NCI-H2196 treated with DMSO at 0.1 percent for 48 hours (cell line): Measurements from ENCODE around the gene PDE6B.
"Not testable (repeated sequence)": the region's sequence is repeated elsewhere in the genome, so short reads cannot be mapped to it uniquely, and the experiment has no call there.

Experiments used
- DNase-seq: peaks from one replicate; lab custom pipeline; 2025; ENCODE audit not compliant: unreplicated experiment; lab: John Stamatoyannopoulos, UW

The PDE6B gene

GRCh38 chr4:668219-668618 lies 42.8 kb downstream of the PDE6B start:
- not testable (repeated sequence) for DNase-seq

DNA sequence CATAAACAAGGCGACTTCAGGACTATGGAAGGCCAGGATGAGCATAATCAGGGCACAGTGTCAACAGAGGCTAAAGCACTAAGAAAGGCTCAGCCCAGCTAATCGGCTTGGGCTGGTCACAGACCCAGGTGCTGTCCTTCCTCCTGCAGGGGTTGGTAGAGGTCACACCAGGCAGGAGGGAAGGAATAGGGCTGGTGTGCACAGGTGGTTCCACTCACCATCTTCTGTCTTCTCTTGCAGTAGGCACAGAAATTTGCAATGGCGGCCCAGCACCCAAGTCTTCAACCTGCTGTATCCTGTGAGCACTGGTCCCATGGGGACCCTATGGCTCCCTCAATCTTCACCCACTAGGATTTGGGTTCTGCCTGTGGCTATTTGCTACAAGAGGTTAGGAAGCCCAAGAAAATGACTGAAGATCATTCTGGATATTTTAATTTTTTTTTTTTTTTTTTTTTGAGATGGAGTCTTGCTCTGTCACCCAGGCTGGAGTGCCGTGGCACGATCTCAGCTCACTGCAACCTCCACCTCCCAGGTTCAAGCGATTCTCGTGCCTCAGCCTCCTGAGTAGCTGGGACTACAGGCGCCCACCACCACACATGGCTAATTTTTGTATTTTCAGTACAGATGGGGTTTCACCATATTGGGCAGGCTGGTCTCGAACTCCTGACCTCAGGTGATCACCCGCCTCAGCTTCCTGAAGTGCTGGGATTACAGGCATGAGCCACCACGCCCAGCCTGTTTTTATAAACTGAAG lies 44.6 kb downstream of the PDE6B start:
- not testable (repeated sequence) for DNase-seq

DNA sequence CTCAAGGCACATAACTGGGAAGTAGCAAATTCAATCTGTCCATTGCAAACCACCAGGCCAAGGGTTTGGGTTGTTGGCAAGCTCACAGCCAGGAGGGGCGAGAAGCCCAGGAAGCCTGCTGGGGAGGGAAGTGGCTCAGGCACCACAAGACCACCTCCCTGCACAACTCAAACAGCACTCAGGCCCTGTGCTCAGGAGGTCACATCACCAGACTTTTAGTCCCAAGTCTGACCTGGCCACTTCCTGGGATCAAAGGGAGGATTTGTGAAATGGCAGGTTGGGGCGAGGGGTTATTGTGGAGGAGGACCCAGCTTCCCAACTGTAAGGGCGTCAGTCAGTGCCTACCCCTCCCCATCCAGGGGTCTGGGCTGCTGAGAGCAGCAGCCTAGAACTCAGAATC lies 46.4 kb downstream of the PDE6B start:
- DNase-seq: no peak

GRCh38 chr4:673349-674091 lies 48.1 kb downstream of the PDE6B start:
- DNase-seq: no peak

GRCh38 chr4:674172-675035 lies 49.0 kb downstream of the PDE6B start, which contains the start of the genes ATP5ME and MYL5:
Gene ATP5ME, minus strand, starts transcription at chr4:674276. Its CDS starts 29 bp downstream, at chr4:674247.
Gene MYL5, plus strand, starts transcription at chr4:674542. Its CDS starts 3,485 bp downstream, at chr4:678027.
- peak; percentile 85 for DNase-seq

DNA sequence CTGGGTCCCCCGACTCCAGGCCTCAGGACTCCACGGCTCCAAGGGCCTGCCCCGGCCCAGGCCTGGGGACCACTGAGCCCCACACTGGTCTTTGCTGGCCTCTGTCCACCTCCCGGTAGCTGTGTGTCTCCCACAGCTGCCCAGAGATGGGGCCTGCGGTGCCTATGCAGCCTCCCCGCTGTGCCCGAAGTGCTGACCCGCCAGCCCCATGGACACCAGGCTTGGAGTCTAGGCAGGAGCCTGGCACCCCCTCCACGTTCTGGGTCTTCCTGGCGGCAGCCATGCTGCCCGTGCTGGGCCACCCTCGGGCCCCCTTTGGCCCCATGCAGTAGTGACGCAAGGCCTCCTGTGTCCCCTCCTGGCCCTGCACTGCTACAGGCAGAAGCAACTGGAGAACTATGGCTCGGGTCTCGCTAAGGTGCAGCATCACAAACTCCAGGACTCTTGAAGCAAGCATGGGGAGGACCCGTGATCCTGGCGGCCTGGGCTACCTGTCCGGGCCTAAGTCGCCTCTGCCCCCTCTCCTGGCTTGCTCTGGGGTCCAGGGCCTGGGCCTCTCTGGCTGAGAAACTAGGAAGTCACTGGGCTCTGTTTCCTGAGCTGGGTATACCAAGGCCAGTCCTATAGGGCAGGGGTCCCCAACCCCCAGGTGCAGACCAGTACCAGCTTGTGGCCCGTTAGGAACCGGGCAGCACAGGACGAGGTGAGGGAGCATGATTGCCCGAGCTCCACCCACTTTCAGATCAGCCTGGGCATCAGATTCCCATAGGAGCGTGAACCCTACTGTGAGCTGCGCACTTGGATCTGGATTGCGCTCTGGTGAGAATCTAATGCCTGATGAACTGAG lies 49.9 kb downstream of the PDE6B start:
- no peak for DNase-seq

GRCh38 chr4:675980-676870 lies 50.9 kb downstream of the PDE6B start:
- no peak for DNase-seq

- DNase-seq: no peak
Observed at GRCh38 chr4:676871-677235, 51.5 kb downstream of the PDE6B start.

DNA sequence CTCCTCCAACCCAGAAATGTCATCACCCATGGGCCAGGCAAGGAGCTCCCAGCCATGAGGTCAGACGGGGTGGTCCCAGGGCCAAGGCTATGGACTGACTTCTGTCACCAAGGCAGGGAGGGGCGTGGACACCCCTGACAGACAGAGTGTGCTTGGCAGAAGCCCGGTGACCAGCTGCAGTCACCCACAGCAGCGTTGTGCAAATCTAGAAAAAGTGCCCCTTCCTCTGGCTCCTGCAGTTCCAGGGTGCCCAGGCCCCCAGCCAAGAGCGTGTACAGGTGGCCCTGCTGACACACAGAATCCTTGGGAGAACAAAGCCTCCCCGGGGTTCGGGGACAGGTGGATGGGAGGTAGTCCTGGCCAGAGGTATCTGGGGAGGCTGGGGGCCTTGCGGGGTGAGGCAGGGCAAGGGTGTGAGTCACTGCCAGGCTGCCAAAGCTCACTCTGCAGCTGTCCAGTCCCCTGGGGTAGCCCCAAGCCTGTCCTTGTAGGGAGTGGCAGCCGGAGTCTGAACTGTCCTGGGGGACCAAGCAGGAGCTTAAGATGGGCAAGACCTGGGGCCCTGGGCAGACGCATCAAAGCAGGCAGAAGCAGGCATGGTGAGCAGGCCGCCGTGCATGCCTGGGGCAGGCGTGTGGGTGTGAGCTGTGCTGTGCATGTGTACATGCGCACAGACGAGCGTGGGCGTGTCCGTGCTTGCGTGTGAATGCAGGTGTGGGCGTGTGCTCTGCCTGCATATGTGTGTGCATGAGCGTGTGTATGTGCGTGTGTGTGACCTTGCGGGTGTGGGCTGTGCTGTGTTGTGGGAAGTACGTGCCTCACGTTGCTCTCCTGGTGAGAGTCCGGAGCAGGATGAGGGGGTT lies 52.3 kb downstream of the PDE6B start:
- DNase-seq: no peak

- no peak for DNase-seq
Observed at GRCh38 chr4:678331-679103, 53.1 kb downstream of the PDE6B start.

DNA sequence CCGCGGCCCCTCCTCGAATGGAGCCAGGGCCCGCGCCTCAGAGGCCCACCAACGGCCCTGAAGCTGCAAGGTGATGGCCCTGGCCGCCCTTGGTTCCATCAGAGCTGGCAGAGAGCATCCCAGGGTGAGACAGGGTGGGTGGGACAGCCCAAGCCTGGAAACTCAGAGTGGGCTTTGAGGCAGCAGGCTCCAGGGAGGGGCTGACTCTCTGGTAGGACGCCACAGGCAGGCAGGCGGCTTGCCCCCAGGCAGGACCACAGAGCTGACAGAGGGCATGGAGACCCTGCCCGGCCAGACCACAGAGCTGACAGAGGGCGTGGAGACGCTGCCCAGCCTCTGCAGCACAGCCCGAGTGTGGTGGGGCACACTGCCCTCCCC lies 53.7 kb downstream of the PDE6B start:
- DNase-seq: no peak

DNA sequence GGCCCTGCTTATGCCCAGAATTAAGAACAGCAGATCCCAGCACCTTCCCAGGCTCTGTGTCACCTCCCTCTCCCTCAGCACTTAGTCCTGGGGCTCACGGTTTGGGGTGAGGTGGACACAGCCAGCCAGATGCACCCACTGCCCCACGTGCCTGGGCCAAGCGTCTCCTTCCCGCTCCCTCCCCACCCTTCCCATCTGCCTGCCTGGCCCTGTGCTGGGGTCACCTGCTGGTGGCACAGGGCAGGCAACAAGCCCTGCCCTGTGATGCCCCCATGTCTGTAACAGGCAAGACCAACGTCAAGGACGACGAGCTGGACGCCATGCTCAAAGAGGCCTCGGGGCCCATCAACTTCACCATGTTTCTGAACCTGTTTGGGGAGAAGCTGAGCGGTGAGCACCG lies 54.3 kb downstream of the PDE6B start:
- no peak for DNase-seq

DNA sequence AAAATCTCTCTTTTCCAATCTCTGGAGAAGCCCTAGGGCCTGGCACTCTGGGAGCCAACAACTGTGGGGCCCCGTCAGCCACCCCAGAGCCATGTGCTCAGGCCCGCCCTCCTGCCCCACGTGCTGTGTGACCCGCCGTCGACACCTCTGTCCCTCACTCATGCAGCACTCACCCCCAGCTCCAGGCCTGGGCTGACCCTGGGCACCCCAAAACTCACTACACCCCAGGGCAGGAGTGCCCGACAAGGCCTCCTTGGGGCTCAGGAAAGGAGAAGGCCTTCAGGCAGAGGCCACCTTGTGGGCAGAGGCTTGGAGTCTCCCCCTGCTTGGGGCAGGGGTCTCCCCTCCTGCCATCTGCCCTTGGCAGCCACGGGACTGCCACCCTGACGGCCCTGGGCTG lies 54.7 kb downstream of the PDE6B start:
- no peak for DNase-seq

- no peak for DNase-seq
Observed at GRCh38 chr4:680551-680927, 55.2 kb downstream of the PDE6B start.

- no peak for DNase-seq
Observed at GRCh38 chr4:680928-681645, 55.7 kb downstream of the PDE6B start.

GRCh38 chr4:681736-682451 lies 56.5 kb downstream of the PDE6B start:
- peak; percentile 61 for DNase-seq
